Suppressor macrophage (primary cell): Measurements from ENCODE around the gene TNNT2.

Experiments
- DNase-seq, 4 experiments: peaks; one replicate each; pipeline ENCODE4 v3.0.0-alpha.2; 2020 to 2022

The TNNT2 gene

DNA sequence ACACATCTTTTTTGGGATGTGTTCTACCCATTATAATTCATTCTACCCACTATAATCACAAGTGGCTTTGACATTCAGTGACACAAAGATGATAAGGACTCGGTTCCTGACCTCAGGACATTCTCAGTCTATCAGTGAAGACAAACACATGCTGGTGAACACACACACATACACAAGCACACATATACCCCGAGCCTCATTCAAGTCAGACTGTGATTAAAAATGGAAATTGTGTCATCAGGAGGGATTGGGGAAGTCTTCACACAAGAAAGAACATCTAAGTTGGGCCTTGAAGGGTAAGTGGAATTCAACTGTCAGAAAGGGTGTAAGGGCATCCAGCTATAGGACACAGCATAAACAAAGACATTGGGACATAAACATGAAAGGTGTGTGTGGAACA lies 24.2 kb upstream of the TNNT2 start:
- peak in 1 of 4 experiments; percentile 20 for DNase-seq

DNA sequence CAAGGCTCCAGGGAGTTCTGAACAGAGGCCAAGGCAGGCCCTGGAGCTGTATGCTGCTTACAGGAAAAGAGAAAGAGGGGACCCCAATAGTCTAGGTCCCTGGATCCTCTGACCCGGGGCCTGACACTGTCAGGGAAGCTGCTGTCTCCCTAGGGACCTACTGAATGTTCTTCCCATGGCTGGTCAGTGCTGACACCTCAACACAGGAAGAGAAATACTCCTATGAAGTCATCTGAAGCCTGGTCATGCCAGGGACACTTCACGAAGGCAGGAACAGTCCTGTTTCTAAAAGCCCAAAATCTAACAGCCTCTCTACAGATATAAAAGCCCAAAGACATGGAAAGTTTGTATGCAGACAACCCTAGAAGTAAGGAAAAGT lies 23.4 kb upstream of the TNNT2 start:
- no peak for DNase-seq

DNA sequence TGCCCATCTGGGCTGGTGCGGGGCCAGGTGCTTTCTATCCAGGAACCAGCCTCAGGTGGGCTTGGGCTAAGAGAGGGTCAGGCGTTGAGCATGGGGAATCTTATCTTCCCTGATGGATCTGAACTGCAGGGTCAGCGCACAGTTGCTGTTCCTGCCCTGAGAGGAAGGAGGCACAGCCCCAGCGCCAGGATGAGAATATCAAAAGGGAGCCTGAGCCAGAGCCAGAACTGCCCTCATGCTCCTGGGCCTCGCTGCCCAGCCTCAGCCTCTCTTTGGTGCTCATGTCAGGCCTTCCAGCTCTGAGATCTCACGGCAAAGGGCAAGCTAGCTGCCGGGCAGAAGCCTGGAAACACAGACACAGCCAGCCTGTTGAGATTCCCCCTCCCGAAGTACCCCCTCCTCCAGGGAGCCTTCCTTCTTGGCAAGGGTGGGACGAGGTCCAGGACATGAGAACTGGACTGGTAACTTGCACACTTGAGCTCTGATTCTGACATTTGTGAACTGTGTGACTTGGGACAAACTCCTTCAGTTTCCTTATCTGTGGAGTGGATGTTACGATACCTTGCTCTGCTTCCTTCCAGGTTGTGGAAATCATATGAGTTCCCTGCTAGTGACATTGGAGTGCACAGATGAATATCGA lies 22.9 kb upstream of the TNNT2 start:
- no peak for DNase-seq

DNA sequence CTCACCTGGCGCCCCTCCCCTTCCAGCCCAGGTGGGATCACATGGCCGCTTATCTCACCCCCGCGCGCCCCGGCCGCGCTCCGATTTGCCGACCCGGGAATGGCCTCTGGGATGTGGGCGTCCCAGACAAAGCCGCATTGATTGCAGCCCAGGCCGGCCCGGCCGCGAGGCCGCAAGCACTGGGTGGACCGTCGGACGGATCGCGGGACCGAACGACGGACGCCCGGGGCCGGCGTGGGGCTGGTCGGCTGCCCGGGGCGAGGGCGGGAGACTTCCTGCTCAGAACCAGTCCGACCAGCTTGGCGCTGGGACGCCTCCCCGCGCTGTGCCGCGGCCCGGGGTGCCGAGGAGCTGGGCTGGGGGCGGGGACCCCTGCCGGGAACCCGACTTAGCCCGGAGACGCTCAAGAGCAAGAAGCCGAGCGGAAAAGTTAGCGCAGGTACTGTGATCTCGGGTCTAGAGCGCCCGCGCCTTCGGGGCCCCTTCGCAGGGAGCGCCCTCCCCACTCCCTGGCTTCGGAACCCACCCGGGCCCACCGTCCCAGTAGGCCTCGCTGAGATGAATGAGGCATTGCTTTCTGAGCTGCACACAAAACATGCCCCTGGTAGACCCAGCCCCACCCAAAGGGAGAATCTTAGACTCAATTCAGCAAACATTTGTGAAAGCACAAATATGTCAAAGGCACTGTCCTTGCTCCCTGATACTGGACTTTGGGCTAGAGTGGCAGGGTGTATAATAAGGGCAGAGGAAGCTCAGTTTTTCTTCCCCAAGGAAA lies 22.1 kb upstream of the TNNT2 start:
- peak in 3 of 4 experiments; percentile 7 to 42 (median 18) for DNase-seq

DNA sequence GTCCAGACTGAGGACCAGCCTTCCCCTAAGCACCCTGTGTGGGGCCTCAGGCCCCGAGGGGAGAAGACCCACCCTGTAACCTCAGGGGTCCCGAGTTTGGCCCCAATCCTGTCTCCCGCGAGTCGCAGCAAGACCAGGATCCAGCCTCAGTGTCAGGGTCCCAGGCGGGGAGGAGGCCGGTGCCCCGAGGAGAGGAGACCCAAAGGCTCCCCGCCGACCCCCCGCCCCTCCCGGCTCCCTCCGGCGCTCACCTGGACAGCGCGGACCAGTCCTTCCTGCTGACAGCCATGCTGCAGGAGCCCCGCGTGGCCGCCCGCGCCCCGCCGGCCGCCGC lies 21.5 kb upstream of the TNNT2 start, which contains the start of gene LAD1:
TSS of gene LAD1 (minus strand) at position 307 of the 334 bp plus-strand sequence. CDS start at position 289, 18 bp downstream.
- no peak for DNase-seq

DNA sequence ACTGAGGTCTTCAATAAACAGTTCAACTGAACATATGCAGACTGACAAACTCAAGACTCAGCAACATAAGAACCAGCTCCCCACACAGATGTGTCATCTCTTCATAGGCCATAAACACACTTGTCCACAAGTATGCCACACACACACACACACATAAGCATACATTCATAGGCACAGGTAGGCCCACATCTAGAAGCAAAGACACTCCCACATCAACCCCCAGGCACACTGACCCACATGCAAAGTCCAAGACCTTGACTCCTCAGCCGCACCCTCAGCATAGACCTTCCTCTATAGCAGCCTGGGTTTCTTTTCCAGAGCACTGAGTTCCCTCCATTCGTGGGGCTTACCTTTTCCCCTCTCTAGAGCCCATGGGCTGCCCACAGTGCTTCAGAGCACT lies 20.2 kb upstream of the TNNT2 start:
- no peak for DNase-seq

DNA sequence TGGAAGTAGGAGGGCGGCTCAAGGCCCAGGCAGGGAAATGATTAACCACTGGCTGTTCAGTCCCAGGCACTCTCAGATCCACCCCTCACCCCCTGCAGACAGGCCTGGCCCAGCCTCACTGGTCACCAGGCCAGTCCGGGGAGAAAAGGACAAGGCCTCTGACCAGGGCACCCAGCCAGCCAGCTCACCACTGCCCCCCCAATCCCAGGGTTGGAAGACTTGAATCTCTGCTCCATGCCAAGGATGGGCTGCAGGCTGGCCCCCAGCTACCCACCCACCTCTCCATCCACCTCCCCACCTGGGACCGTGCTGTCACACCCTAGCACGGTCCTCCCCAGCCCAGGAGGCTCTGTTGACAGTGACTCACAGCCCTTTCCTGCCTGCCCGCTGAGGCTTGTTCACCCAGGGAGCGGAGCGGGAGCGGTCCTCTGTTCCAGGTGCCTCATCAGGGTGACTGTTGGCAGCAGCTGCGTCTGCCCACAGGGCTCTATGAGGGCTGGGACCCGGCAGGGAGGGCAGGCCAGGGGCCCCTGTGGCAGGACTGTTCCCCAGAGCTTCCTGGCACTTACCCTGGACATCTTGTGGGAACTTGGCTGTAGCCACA lies 19.5 kb upstream of the TNNT2 start:
- DNase-seq = no peak

DNA sequence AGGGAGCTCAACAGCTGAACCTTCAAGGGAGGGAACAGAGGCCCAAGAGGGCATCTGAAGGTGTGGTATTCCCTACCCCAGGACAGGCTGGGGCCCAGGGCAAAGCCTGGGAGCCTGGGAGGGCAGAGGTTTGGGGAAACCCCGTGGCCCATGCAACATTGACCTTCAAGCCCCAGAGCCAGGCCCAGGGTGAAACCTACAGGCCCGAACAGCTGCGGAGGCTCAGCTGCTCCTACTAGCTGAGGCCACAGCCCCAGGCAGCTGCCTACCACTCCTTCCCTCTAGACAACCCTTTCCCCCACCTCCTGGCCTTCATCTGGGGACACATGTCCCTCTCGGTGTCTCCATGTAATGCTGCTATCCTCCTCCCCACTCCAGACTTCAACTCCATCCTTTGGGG lies 18.5 kb upstream of the TNNT2 start:
- DNase-seq = no peak

DNA sequence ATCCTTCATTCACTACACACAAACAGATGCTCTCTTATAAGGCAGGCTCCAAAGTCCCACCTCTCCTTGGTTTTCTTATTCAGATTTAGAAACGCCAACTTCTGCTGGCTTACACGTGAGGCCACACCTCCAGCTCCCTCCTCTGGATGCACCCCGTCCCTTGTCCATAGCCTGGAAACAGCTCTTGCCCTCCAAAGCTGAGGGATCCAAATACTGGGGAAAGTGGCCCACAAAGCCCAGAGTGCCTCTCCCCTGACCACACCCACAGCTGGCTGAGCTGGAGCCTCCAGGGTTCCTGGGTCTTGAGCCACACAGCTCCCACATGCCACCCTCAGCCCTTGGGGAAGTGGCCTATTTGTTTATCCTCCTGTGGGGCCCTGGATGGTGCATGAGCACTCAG lies 17.1 kb upstream of the TNNT2 start:
- DNase-seq = no peak

DNA sequence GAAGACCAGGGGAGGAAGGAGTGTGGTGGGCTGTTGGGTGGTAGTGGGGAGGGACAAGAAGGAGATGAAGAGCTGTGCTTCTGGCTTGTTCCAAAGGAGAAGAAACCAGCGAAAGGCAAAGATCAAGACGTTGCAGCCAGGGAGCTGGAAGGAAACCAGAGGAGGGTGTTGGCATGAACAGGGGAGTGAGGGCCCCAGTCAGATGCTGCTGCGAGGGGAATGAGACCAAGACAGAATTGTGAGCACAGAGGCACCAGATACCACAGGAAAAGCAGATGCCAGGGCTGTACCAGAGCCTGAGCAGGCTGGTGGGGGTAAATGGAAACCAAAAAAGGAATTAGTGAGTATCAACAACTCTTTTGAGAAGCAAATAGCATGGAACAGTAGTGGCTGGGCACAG lies 15.6 kb upstream of the TNNT2 start:
- DNase-seq = no peak

DNA sequence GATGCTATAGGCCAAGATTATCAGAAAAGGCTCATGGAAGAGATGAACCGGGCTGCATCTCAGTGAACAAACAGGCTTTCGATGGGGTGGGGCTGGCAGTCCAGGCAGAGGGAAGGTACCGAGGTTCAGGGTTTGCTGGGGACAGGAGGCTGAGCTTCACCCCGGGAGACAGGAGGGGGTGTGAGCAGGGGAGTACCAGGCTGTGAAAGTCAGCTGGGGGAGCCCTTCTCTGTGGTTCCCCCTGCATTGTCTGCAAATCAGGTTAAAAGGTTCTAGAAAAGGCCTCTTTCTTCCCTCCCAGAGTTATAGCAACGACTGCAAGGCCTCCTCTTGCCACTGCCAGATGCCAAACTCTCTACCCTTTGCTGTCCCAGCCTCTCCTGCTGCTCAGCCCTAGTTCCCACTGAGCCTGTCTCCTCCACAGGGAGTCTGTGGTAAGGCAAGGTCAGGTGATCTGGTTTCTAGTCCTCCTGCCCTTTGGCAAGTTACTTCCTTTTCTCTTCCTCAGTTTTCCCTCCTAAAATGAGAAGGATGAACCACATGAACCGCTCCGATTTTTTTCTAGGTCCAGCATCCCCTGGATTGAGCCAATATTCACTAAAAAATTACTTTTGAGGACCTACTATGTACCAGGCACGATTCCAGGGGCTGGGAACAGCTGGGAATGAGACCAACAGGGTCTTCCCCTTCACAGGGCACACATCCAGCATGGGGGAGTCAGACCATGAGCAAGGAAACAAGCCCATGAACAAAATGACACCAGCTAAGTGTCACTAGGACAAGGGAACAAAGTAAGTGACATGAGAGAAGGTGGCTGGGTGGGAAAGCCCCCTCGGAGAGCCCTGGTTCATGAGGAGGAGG lies 14.4 kb upstream of the TNNT2 start:
- DNase-seq = no peak

DNA sequence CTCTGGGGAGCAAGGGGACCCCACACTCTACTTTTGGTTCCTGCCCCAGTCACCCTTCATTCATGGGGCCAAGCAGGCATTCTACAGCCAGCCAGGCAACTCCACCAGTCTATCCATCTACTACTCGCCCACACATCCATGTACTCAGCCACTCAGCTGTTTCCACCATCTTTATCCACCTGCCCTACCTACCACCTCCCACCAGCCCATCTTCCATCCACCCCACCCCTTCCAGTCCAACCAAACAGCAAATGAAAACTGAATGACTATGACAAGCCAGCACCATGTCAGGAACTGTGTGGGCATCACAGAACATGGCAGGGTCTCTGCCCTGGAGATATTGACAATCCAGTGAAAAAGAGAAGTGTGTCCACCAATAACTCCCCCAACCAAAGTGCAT lies 13.7 kb upstream of the TNNT2 start:
- DNase-seq = no peak

DNA sequence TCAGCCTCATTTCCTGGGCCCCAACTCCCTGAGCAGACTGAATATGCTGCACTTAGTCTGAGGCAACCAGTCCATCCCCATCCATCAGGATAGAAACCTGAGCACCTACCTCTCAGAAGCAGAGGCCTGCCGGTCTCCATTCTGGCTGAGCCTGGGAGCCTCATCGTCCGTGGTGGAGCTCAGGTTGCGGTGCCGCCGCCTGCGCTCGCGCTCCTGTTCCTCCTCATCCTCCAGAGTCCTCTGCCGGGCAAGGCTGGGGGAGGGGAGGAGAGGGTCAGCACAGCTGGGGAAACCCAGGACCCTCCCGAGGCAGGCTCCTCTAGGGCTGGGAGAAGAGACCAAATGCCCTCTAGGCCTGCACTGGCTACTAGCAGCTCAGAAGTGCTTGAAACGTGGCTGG lies 11.6 kb upstream of the TNNT2 start:
- no peak for DNase-seq

DNA sequence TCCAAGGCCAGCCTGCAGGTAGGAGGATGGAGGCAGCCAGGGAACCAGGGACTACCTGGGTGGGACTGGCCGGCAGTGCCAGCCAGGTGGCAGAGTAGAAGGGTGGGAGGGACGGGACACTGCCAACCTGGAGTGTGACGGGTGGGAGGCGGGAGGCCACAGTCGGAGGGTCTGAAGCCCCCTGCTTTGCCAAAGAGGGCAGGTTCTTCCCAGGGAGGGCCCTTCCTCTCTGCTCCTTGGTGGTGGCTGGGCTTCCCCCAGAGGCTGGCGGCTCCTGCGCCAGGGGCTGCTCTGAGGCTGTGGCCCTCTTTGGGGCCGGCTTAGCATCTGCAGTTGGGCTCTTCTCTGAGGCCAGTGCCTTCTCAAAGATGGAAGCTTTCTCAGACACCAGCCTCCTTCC lies 8.7 kb upstream of the TNNT2 start:
- DNase-seq = no peak

DNA sequence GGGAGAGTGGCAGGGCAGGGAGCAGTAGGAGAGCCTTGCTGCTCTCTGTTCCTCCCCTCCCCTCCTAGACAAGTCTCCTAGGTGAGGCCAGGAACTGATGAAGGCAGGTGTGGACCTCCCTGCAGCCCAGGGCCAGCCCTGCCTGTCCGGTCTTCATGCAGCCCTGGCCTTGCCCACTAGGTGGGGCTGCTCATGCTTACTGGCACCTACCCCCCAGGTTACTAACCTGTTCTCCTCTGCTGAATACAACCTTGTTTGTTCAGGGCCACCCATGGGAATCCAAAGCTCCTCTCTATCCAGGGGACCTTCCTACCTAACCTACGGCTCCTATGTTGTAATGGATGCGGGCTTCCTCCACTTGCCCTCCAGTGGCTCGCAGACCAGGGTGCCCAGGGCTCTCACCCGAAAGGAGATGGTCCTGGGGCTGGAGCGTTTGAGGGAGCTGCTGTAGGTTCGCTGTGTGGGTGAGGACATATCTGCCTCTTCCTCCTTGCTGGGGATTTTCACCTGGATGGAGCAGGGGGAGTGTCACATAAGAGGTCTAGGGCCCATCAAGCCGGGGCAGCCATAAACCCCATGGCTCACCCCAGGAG lies 7.9 kb upstream of the TNNT2 start:
- DNase-seq = peak; percentile 48 to 76 (median 59)

DNA sequence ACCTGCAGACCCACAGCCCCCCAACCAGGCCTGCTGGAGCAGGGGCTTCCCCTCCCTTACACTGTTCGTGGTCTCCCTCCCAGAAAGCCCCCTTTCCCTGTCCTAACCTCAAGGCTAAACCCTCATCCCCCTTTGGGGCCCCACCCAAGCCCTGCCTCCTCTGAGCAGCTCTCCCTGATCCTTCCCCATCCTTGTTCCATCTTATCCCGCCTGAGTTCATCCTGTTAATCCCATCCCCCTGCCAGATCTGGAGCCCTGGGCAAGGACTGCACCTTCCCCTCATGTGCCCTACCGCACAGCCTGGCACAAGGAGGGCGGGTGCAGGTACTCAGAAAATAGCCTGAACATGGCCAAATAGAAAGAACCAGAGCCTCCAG lies 6.9 kb upstream of the TNNT2 start:
- no peak for DNase-seq

DNA sequence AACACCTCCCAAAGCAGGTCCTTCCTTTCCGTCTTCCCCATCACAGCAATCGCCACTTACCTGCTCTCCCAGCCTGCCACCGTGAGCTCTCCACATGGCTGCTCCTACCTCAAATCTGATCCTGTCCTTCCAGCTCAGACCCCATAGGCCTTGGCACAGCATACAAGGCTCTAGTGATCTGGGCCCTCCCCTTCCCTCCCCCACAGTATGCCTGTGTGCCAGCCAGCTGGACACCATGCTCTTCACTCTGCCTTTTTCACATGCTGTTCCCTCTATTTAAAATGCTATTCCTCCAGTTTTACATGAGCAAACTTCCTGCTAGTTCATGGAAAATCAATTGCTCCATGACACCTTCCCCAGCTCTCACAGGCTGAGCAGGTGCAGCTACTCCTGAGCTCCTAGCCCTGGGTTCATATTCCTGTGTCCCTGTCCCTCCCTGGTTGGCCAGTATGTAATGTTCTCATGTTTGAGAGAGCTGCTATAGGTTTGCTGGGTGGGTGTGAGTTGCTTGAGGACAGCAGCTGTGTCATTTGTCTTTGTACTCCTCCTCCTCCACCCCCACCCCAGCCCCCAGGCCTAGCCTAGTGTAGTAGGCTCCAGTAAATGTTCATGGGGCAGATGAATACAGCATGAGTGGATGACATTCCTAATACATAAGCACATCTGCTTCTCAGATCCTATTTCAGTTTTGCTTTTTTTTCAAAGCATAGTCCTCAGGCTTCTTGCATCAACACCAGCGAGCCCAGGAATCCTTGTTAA lies 6.3 kb upstream of the TNNT2 start:
- DNase-seq = no peak

DNA sequence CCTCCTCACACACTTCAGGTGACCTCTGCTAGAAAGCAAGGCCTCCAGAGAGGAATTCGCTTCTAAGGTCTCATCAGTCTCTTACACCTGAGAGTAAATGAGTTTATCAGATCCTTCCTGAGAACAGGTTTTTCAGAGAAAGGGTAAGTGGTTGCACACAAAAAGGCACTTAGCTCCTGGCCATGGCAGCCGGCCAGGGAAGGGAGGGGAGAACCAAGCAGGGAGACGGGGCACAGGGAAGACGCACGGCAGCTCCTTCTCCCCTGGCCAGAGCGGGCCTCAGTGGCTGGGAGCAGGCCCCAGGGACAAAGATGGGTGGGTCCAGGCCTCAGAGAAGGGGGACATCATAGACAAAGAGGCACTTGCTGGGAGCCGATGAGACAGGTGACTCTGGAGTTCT lies 3.6 kb upstream of the TNNT2 start:
- no peak for DNase-seq

DNA sequence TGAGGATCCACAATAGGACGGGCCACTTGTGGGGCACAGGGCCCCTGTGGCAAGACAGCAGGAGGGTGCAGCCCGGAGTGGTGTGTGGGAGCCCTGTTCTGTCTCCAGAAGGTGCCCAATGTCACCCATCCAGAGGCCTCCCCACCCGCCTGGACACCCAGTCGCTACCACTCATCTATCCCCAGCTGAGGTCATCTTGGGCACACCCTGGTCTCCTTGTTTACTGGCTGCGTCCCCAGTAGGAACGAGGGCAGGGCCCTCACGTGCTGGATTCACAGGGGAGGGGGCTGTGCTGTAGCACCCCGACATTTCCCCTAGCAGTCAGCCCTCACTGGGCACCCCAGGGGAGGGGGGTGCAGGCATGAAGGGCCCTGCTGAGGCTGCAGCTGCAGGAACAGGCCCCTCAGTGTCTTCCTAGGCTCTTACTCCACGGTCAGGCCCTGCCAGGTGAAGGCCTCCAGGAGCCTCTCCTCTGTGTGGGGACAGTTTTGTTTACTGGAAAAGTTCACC lies 2.3 kb upstream of the TNNT2 start:
- no peak for DNase-seq

DNA sequence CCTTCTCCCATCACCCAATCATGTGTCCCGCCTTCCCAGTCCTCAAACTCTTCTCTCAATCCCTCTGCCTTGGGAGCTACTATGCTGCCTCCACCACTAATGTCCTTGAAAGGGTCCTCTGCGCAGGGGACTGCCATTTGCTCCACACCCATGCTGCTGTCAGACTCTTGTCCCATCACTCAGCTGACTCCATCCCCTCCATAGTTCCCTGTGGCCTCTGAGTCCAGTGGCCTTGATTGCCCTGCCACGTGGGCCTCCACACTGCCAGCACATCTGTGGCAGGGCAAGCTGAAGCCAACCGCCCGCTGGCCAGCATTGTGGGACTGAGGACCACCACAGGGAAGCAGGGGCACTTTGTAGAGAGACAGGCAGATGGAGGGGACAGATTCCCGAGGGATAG lies 1.3 kb upstream of the TNNT2 start:
- no peak for DNase-seq

DNA sequence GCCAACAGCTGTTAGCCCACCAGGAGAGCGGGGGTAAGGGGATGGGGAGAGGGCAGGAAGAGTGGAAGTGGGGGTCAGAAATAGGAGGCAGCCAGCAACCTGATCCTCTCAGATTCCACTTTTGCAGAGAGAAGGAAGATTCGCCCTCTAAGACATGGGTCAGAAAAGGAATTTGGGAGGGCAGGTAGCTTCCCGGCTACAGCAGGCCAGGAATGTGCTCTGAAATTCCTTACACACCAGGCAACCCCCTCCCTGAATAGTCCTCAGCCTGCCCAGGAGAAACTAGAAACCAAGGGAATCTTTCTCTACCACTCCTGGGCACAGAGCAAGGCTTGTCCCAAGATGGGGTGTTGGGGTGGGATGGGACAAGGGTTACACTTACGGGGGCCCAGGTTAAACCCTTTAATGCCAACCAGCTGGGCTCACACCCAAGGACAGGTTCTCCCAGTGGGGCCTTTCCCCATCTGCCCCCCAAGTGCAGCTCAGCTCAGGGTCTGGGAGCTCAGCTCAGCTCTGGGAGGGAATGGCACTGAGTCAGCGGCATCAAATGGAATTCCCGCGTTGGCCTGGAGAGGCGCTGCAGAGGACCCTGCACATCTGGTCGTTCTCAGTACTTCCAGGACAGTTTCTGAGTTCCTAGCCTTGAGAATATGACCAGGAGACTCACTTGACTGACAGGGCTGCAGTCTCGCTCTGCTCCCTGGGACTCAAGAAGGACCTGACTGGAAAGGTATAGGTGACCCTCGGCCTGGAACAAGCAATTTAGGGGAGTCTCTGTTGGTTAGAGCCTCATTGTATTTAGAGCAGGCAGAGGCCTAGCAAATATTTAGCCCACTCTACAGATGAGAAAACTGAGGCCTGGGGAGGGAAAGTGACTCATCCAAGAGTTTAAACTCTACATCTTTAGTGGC lies 761 bp downstream of the TNNT2 start:
- peak; percentile 28 to 60 (median 40) for DNase-seq
